GM12873 (cell line): ENCODE results near the gene PRKAA1.

Experiments used
- CTCF ChIP-seq: IDR thresholded peaks from 2 replicates; pipeline ENCODE4 v1.5.1; 2012; ENCODE audit warnings: low read depth, mild to moderate bottlenecking, moderate library complexity, low read length, control low read depth; ENCODE audit not compliant: insufficient read depth; ENCODE audit errors: missing control alignments

Gene PRKAA1

GRCh38 chr5:40828690-40829661 lies 30.8 kb upstream of the PRKAA1 start:
- TF ChIP-seq CTCF, result no peak

GRCh38 chr5:40828021-40828631 lies 30.0 kb upstream of the PRKAA1 start:
- TF ChIP-seq CTCF, result no peak

- TF ChIP-seq CTCF, result no peak
These were observed 29.2 kb upstream of the PRKAA1 start for GRCh38 chr5:40827188-40827977.

DNA sequence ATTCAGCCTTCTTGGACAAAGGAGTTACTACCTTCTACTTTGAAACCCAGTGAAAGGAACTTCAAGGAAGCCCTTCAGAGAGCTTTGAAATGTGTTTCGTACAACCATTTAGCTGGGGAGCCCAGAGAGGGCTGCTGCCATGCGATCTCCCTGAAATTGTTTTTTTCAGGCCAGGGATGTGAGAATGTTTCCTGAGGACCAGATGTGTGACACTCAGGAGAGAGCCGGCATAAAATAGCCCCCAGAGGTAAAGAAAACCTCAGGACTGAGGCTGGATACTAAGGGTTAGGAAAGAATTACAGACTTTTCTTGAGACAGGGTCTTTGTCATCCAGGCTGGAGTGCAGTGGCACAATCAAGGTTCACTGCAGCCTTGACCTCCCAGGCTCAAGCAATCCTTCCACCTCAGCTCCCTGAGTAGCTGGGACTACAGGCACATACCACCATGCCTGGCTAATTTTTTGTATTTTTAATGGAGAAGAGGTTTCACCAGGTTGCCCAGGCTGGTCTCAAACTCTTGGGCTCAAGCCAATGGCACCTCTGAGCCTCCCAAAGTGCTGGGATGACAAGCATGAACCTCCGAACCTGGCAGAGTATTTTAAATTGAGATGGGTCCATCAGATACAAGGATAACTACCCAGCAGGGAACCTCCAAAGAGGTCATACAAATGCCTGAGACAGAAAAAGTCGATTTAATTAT lies 28.5 kb upstream of the PRKAA1 start:
- TF ChIP-seq CTCF, result no peak

DNA sequence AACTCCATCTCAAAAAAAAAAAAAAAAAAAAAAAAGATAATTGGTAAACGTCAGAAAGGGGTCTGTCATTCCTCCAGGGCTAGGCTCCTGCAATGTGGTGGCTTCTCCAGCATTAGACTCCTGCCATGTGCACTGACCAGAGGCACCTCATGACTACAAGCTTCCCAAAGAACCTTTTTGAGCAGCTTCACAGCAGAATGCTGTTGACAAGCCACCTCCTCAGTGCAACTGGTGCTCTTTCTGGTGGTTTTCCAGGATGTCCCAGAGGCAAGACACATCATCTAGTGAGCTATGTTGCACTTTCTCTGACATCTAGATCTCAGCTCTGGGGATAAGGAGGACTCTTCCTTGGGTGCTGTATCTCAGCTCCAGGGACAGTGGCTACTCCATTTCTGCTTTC lies 25.3 kb upstream of the PRKAA1 start:
- no peak for TF ChIP-seq CTCF

DNA sequence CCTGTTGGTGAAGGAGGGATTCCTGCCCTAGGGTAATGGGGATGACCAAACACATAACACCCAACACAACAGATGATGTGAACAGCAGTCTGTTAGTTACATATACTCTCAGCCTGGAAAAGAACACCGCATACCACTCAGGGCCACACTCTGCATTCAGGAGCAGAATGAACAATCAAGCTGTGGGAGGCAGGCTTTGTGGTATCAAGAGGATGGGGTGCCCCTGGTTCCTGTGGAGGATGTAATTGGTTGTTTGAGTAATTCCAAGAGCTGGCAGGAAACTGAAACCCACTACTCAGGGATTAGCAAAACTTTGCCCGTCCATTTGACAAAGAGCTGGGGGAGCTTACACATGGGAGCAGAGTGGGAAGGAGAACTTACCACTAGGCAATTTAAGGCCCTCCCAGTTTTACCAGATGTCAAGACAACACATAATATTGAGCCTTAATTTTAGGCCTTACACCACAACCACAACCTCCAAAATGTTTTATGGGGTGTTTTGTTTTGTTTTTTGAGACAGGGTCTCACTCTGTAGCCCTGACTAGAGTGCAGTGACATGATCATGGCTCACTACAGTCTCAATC lies 15.6 kb upstream of the PRKAA1 start:
- TF ChIP-seq CTCF, result no peak
